Measurements from ENCODE around the gene INMT. TPM values are rescaled to one million over a fixed set of nuclear protein-coding genes. Genes with fewer than 3 reads are reported as not detected.

INMT gene
- total and polyA plus RNA-seq, 10 donors: 3.2 to 40.3 (median 15.6) TPM

- no peak overlapping the region for H3K27ac ChIP-seq
Measured at GRCh38 chr7:30707391-30708357, 44.3 kb upstream of the INMT start.

GRCh38 chr7:30708412-30708811, 43.5 kb upstream of the INMT start:
- no peaks in the 10 kb centered on the region for H3K9me3 ChIP-seq
- intact Hi-C loops (cut with DNase I; ENCODE audit: low total_unique reads): no loop called here
- H3K36me3 ChIP-seq: no peaks in the 10 kb centered on the region
- H3K4me1 ChIP-seq: no peaks in the 10 kb centered on the region
- no peaks in the 10 kb centered on the region for H3K27me3 ChIP-seq (replicated peaks in 1 of 7)
- WGBS, 5 donors: 72 to 88% (median 86%) methylated on average over 4 of the region's 4 CpGs
- DNase-seq: peak; percentile 42
- H3K27ac ChIP-seq: no peak overlapping the region
- TF ChIP-seq CTCF (IDR thresholded peaks at IDR 0.05 in 8 of 11, conservative IDR thresholded peaks at IDR 0.05 in 3 of 11) (no peak), POLR2AphosphoS5 (IDR thresholded peaks at IDR 0.05) (no peak), POLR2A (IDR thresholded peaks at IDR 0.05) (no peak)
- H3K4me3 ChIP-seq: no peak overlapping the region

More at GRCh38 chr7:30707391-30708357, 44.3 kb upstream of the INMT start:
- DNase-seq: peak; percentile 57
- no peaks in the 10 kb centered on the region for H3K9me3 ChIP-seq
- H3K36me3 ChIP-seq: no peaks in the 10 kb centered on the region
- H3K4me1 ChIP-seq: no peaks in the 10 kb centered on the region
- intact Hi-C loops (cut with DNase I; ENCODE audit: low total_unique reads): no loop called here
- TF ChIP-seq POLR2A (IDR thresholded peaks at IDR 0.05) (no peak), CTCF (IDR thresholded peaks at IDR 0.05 in 8 of 11, conservative IDR thresholded peaks at IDR 0.05 in 3 of 11) (no peak)
- H3K4me3 ChIP-seq: no peak overlapping the region
- H3K27me3 ChIP-seq (replicated peaks in 1 of 7): no peaks in the 10 kb centered on the region
- WGBS, 5 donors: 77 to 85% (median 79%) methylated on average over 16 of the region's 16 CpGs

GRCh38 chr7:30708983-30709382, 43.0 kb upstream of the INMT start:
- Histone ChIP-seq H3K36me3 (no peaks in the 10 kb centered on the region), H3K9me3 (no peaks in the 10 kb centered on the region), H3K27ac (no peak overlapping the region), H3K4me1 (no peaks in the 10 kb centered on the region), H3K27me3 (replicated peaks in 1 of 7) (no peaks in the 10 kb centered on the region), H3K4me3 (no peak overlapping the region)
- DNase-seq: peak; percentile 15
- WGBS, 5 donors: 71 to 86% (median 82%) methylated on average over 3 of the region's 3 CpGs
- TF ChIP-seq CTCF (IDR thresholded peaks at IDR 0.05 in 8 of 11, conservative IDR thresholded peaks at IDR 0.05 in 3 of 11) (no peak), POLR2A (IDR thresholded peaks at IDR 0.05) (no peak), POLR2AphosphoS5 (IDR thresholded peaks at IDR 0.05) (no peak)
- intact Hi-C loops (cut with DNase I; ENCODE audit: low total_unique reads): no loop called here

GRCh38 chr7:30709549-30709948, 42.4 kb upstream of the INMT start:
- 79 to 87% (median 81%) methylated on average over 6 of the region's 6 CpGs for WGBS, 5 donors
- TF ChIP-seq POLR2A (IDR thresholded peaks at IDR 0.05) (no peak), POLR2AphosphoS5 (IDR thresholded peaks at IDR 0.05) (no peak), CTCF (IDR thresholded peaks at IDR 0.05 in 8 of 11, conservative IDR thresholded peaks at IDR 0.05 in 3 of 11) (no peak)

More at GRCh38 chr7:30709549-30709948, 42.4 kb upstream of the INMT start:
- peak; percentile 22 for DNase-seq
- Histone ChIP-seq H3K4me1 (no peaks in the 10 kb centered on the region), H3K36me3 (no peaks in the 10 kb centered on the region), H3K9me3 (no peaks in the 10 kb centered on the region), H3K27me3 (replicated peaks in 1 of 7) (no peaks in the 10 kb centered on the region), H3K27ac (no peak overlapping the region), H3K4me3 (no peak overlapping the region)
- intact Hi-C loops (cut with DNase I; ENCODE audit: low total_unique reads): no loop called here
